ENCODE results near the gene ELOVL3. TPM values are rescaled to one million over a fixed set of nuclear protein-coding genes. Genes with fewer than 3 reads are reported as not detected.

ELOVL3 gene
- total and polyA plus RNA-seq, 10 of the 15 experiments (the other 5 are each of a cell fraction or from before 2014, with no cell fraction given), result 0.10 to 0.18 (median 0.11) TPM; not detected in 7

- TF ChIP-seq ELK1 (IDR thresholded peaks at IDR 0.05; ENCODE audit: low read depth, low read length), result no peak
- no peak for TF ChIP-seq SIX5 (IDR thresholded peaks at IDR 0.05; ENCODE audit: low read depth, low read length, severe bottlenecking)
- TF ChIP-seq ATF3 (IDR thresholded peaks at IDR 0.05; ENCODE audit: borderline replicate concordance, extremely low read depth, low read depth, low read length), result no peak
- TF ChIP-seq ZZZ3 (IDR thresholded peaks at IDR 0.05; ENCODE audit: control insufficient read depth, insufficient read length, low read depth), result no peak
- no peak for TF ChIP-seq EGR1 (IDR thresholded peaks at IDR 0.05; ENCODE audit: borderline replicate concordance in 1 of 2, low read depth in 2 of 2, low read length in 2 of 2)
- TF ChIP-seq CHD2 (IDR thresholded peaks at IDR 0.05; ENCODE audit: borderline replicate concordance, low read depth, low read length), result no peak
- TF ChIP-seq NFYA (IDR thresholded peaks at IDR 0.05; ENCODE audit: borderline replicate concordance, low read depth, low read length), result no peak
- no peak for TF ChIP-seq KAT2A (conservative IDR thresholded peaks at IDR 0.05; ENCODE audit: control insufficient read depth, low read depth, low read length)
Measured at GRCh38 chr10:102234888-102235597, 8.9 kb downstream of the ELOVL3 start (continued).

GRCh38 chr10:102235598-102235920, 9.5 kb downstream of the ELOVL3 start:
- DNase-seq (ENCODE audit: low read depth, low spot score), result no peak
- H3K4me2 ChIP-seq (ENCODE audit: control insufficient read depth, insufficient read depth), result no peak overlapping the region

More at GRCh38 chr10:102235598-102235920, 9.5 kb downstream of the ELOVL3 start:
- ChIA-PET CTCF (interaction anchor here (0.8 to 15.4 kb wide), 5 partner anchors 9 to 164 kb away, joined by 3 to 632 read pairs (median 3); no protein-coding TSS in a partner anchor), POLR2A (interaction anchor here (1.5 kb wide), 1 partner anchor 92 kb away, joined by 4 read pairs; no protein-coding TSS in a partner anchor), RAD21 (ENCODE audit: unreplicated experiment) (interaction anchor here (0.6 to 13.1 kb wide), 2 partner anchors 118 to 344 kb away, joined by 6 to 256 read pairs; no protein-coding TSS in a partner anchor), SMC1A (ENCODE audit: uncharacterized antibody, unreplicated experiment) (interaction anchor here (0.8 to 12.2 kb wide), 3 partner anchors 14 to 115 kb away, joined by 3 to 231 read pairs (median 3); no protein-coding TSS in a partner anchor)
- Histone ChIP-seq H3K27ac (ENCODE audit: control insufficient read depth, insufficient read depth) (no peak overlapping the region), H3K79me2 (ENCODE audit: control insufficient read depth, insufficient read depth, low read length) (no peaks in the 10 kb centered on the region), H3K4me1 (ENCODE audit: control insufficient read depth, insufficient read depth, low read length) (peaks cover 4% of the 10 kb centered on the region), H3K9ac (ENCODE audit: control insufficient read depth, insufficient read depth, low read length) (no peak overlapping the region), H2AFZ (ENCODE audit: control insufficient read depth, low read depth, low read length) (no peak overlapping the region), H3K36me3 (ENCODE audit: control insufficient read depth in 2 of 2, insufficient read depth in 2 of 2, low read length in 1 of 2) (no peaks in the 10 kb centered on the region), H3K4me3 (no peak overlapping the region), H4K20me1 (ENCODE audit: control insufficient read depth, insufficient read depth) (no peaks in the 10 kb centered on the region), H3K27me3 (replicated peaks in 1 of 2; ENCODE audit: control insufficient read depth in 2 of 2, insufficient read depth in 2 of 2, low read length in 1 of 2) (peaks cover 8 to 14% of the 10 kb centered on the region in 2 experiments; a peak in 3 of 4 replicates), H3K9me3 (replicated peaks; ENCODE audit: control insufficient read depth, insufficient read depth, low read length) (no peaks in the 10 kb centered on the region)
- intact Hi-C loops (cut with micrococcal nuclease; ENCODE audit: unreplicated experiment) (no loop called here), in situ Hi-C loops (cut with MboI) (no loop called here)
- no peak for FAIRE-seq
- TF ChIP-seq PML (IDR thresholded peaks at IDR 0.05; ENCODE audit: low read length) (no peak), YBX1 (IDR thresholded peaks at IDR 0.05) (no peak), NR2C1 (IDR thresholded peaks at IDR 0.05) (no peak), IRF4 (IDR thresholded peaks at IDR 0.05; ENCODE audit: low read depth, low read length) (no peak), NR2C2 (IDR thresholded peaks at IDR 0.05; ENCODE audit: borderline replicate concordance, control insufficient read depth, insufficient read length, low read depth) (no peak), SP1 (IDR thresholded peaks at IDR 0.05; ENCODE audit: low read depth, low read length) (no peak)
- no peak for ATAC-seq
- 50% methylated on average over 1 of the region's 1 CpG for WGBS (ENCODE audit: insufficient coverage, insufficient replicate concordance, low lambda C conversion rate, missing lambda C conversion rate)
- no TSS peak for BruUV-seq (replicated peaks)
